ENCODE data around the gene PDIA6.

DNA sequence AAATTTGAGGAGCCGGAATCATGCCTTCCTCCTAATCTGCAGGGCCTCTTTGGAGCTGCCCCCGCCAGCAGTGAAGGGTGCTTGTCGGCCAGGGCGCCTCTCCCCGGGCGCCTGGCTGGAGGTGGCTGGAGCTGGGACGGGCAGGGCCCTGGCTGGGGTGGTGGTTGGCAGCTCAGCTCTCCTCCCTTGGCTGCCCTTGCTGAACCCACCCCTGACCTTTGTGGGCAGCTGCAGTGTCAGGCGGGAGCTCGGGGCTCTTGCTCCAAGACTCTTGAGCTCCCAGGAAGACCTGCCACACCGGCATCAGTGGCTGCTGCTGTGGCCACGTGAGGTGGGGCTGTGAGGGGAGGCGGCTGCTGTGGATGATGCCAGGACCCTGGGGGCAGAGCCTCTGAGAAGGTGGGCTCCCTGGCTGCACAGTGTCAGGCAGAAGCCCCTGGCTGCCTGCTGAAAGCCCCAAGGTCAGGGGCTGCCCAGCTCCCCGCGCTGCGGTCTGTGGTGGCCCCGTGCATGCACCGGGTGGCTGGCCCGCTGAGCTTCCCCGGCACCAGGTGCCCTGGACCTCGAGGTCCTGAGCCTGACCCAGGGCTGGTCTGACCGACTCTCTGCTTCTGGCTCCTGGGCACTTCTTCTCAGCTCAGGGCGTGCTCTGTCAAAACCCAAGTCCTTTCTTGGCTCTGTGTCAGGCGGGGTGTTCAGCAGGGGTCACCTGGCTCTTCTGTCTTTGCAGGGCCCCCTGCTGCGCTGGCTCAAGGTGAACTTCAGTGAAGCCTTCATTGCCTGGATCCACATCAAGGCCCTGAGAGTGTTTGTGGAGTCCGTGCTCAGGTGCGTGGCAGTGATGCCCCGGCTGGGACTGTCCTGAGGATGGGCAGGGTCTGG is 34.5 kb downstream of the PDIA6 start:
- TF ChIP-seq, protein P1, sequence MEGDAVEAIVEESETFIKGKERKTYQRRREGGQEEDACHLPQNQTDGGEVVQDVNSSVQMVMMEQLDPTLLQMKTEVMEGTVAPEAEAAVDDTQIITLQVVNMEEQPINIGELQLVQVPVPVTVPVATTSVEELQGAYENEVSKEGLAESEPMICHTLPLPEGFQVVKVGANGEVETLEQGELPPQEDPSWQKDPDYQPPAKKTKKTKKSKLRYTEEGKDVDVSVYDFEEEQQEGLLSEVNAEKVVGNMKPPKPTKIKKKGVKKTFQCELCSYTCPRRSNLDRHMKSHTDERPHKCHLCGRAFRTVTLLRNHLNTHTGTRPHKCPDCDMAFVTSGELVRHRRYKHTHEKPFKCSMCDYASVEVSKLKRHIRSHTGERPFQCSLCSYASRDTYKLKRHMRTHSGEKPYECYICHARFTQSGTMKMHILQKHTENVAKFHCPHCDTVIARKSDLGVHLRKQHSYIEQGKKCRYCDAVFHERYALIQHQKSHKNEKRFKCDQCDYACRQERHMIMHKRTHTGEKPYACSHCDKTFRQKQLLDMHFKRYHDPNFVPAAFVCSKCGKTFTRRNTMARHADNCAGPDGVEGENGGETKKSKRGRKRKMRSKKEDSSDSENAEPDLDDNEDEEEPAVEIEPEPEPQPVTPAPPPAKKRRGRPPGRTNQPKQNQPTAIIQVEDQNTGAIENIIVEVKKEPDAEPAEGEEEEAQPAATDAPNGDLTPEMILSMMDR (conservative IDR thresholded peaks at IDR 0.05 in 1 of 2, IDR thresholded peaks at IDR 0.05 in 1 of 2; ENCODE audit: low read depth in 1 of 2, low read length in 2 of 2): no peak
- TF ChIP-seq EZH2 (IDR thresholded peaks at IDR 0.05; ENCODE audit: low read length, missing control alignments): no peak

All from fibroblast of lung (primary cell).